Lung (tissue), 12 donors: ENCODE measurements around the gene SGTB. TPM values are rescaled to one million over a fixed set of nuclear protein-coding genes. Genes with fewer than 3 reads are reported as not detected.

Experiments
- ATAC-seq: fragments of 200-7000 bp; cut with Tn5 transposase; one replicate; pipeline ENCODE4 v1.9.1; 2020; ENCODE audit warnings: moderate number of reproducible peaks; ENCODE audit not compliant: insufficient read depth, low FRiP score
- DNase-seq, 3 donors: peaks; one replicate each; pipeline ENCODE4 v3.0.0-alpha.2; 2013 to 2017
- H3K27ac ChIP-seq, 2 donors: one replicate each; pipeline ENCODE4 v1.5.1; 2013; ENCODE audit warnings: mild to moderate bottlenecking in 2 of 2, moderate library complexity in 2 of 2, control low read depth in 1 of 2, inconsistent platforms in 1 of 2, low read depth in 1 of 2, low read length in 1 of 2
- H3K27me3 ChIP-seq, 3 donors: one replicate each; pipeline ENCODE4 v1.5.1; 2013; ENCODE audit warnings: low read length in 2 of 3; ENCODE audit not compliant: control insufficient read depth in 3 of 3, insufficient read depth in 3 of 3
- H3K36me3 ChIP-seq, 4 donors: one replicate each; pipeline ENCODE4 v1.5.1; 2013; ENCODE audit warnings: low read length in 4 of 4, mild to moderate bottlenecking in 1 of 4, moderate library complexity in 1 of 4; ENCODE audit not compliant: control insufficient read depth in 4 of 4, insufficient read depth in 4 of 4
- H3K4me1 ChIP-seq, 5 donors: one replicate each; pipeline ENCODE4 v1.5.1; 2013; ENCODE audit warnings: low read length in 5 of 5, mild to moderate bottlenecking in 2 of 5, moderate library complexity in 1 of 5; ENCODE audit not compliant: control insufficient read depth in 5 of 5, insufficient read depth in 5 of 5
- H3K4me3 ChIP-seq: one replicate; pipeline ENCODE4 v1.5.1; 2013; ENCODE audit warnings: mild to moderate bottlenecking, control low read depth, moderate library complexity
- H3K9ac ChIP-seq, 2 donors: one replicate each; pipeline ENCODE4 v1.5.1; 2013; ENCODE audit warnings: low read length in 2 of 2, control low read depth in 1 of 2; ENCODE audit not compliant: insufficient read depth in 1 of 2
- H3K9me3 ChIP-seq, 4 donors: one replicate each; pipeline ENCODE4 v1.5.1; 2013; ENCODE audit warnings: low read length in 3 of 4, mild to moderate bottlenecking in 1 of 4, moderate library complexity in 1 of 4; ENCODE audit not compliant: control insufficient read depth in 4 of 4, insufficient read depth in 3 of 4
- CTCF ChIP-seq: IDR thresholded peaks from 2 replicates; pipeline ENCODE4 v1.5.1; 2012; ENCODE audit warnings: mild to moderate bottlenecking; ENCODE audit errors: control extremely low read depth, extremely low read depth
- WGBS, 2 donors: extraction: QIAGEN DNeasy Blood & Tissue Kit; methylation state at CpG; one replicate each; pipeline ENCODE4 v1.1.7; 2013; 5-methylcytosine and 5-hydroxymethylcytosine counted together
- polyA plus RNA-seq, 2 donors: library from polyadenylated mRNA; stranded (reverse); fragments of 200-250 nt; gene quantifications; one replicate each; pipeline ENCODE4 v1.2.1, GENCODE V29; 2013
- total RNA-seq, 2 donors: library from RNA; depleted of rRNA in 1 of 2; stranded (reverse); fragments of >200 nt in 1 of 2; gene quantifications; one replicate each; pipeline ENCODE4 v1.2.1, GENCODE V29; 2014 to 2021
- donor health status: control.
- donor health status: control.
- donor health status: Bipolar disorder and iron deficiency.
- donor health status: healthy.
- donor health status: DM: yes; HTN: yes; CAD: no.

The SGTB gene
- total and polyA plus RNA-seq, 4 donors, result 2.5 to 11.1 (median 10.0) TPM

DNA sequence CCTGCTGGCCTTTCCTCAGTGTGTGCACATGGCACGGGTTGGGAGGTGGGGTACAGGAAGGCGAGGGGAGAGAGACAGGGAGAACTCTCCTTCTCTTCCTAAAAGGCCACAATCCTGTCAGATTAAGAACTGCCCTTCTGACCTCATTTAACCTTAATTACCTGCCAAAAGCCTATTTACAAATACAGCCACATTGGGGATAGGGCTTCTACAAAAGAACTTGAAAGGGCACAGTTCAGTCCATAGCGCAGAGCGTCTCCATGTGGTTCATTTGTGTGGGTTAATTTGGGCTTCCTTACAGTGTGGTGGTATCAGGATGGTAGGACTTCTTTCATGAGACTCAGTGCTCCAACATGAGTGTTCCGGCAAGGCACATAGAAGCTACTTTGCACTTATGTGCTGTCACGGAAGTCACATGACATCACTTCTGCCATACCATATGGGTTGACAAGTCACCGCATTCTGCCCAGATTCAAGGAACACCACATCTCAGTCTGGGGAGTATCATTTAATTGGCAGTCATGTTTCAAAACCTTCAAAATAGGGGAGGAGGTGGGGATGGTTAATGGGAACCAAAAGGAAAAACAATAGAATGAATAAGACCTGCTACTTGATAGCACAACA, 46.9 kb upstream of the SGTB start:
- H3K27me3 ChIP-seq, result no peaks in the 10 kb centered on the region
- no peak overlapping the region for H3K27ac ChIP-seq
- no peak for TF ChIP-seq CTCF
- no peak overlapping the region for H3K4me3 ChIP-seq
- peaks cover 0 to 3% (median 0%) of the 10 kb centered on the region in 4 donors for H3K9me3 ChIP-seq
- WGBS, 2 donors, result 94 to 98% methylated on average over 7 of the region's 7 CpGs
- H3K36me3 ChIP-seq, result peaks cover 0 to 4% (median 0%) of the 10 kb centered on the region in 4 donors
- ATAC-seq, result no peak
- no peak overlapping the region for H3K9ac ChIP-seq
- no peaks in the 10 kb centered on the region for H3K4me1 ChIP-seq
- DNase-seq, result no peak

- Histone ChIP-seq H3K9me3 (peaks cover 0 to 3% (median 0%) of the 10 kb centered on the region in 4 donors), H3K27me3 (no peaks in the 10 kb centered on the region), H3K36me3 (peaks cover 0 to 4% (median 0%) of the 10 kb centered on the region in 4 donors), H3K4me1 (no peaks in the 10 kb centered on the region), H3K4me3 (no peak overlapping the region), H3K9ac (no peak overlapping the region), H3K27ac (no peak overlapping the region)
- DNase-seq (no peak), ATAC-seq (no peak)
- no peak for TF ChIP-seq CTCF
- 96 to 99% methylated on average over 1 of the region's 1 CpG for WGBS, 2 donors
These were observed 45.7 kb upstream of the SGTB start for GRCh38 chr5:65767565-65767964.

DNA sequence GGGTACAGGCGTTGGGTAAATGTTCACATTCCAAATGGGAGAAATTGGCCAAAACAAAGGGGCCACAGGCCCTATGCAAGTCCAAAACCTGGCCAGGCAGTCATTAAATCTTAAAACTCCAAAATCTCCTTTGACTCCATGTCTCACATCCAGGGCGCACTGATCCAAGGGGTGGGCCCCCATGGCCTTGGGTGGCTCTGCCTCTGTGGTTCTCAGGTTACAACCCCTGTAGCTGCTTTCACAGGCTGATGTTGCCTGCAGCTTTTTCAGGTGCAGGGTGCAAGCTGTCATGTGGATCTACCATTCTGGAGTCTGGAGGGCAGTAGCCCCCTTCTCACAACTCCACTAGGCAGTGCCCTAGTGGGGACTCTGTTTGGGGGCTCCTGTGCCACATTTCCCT, 44.9 kb upstream of the SGTB start:
- DNase-seq (no peak), ATAC-seq (no peak)
- peaks cover 0 to 3% (median 0%) of the 10 kb centered on the region in 4 donors for H3K9me3 ChIP-seq
- no peaks in the 10 kb centered on the region for H3K4me1 ChIP-seq
- H3K4me3 ChIP-seq, result no peak overlapping the region
- 97 to 98% methylated on average over 2 of the region's 2 CpGs for WGBS, 2 donors
- H3K27ac ChIP-seq, result no peak overlapping the region
- no peak overlapping the region for H3K9ac ChIP-seq
- H3K36me3 ChIP-seq, result peaks cover 0 to 4% (median 0%) of the 10 kb centered on the region in 4 donors
- H3K27me3 ChIP-seq, result no peaks in the 10 kb centered on the region
- no peak for TF ChIP-seq CTCF

DNA sequence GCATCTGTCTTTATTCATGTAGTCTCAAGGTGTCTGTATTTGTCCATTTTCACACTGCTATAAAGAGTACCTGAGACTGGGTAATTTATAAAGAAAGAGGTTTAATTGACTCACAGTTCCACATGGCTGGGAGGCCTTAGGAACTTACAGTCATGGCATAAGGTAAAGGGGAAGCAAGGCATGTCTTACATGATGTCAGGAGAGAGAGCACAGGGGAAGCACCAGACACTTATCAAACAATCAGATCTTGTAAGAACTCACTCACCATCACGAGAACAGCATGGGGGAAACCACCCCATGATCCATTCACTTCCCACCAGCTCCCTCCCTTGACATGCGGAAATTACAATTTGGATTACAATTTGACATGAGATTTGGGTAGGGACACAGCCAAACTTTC, 44.3 kb upstream of the SGTB start:
- no peak for DNase-seq
- peaks cover 0 to under 1% (median 0%) of the 10 kb centered on the region in 5 donors for H3K4me1 ChIP-seq

More for the DNA sequence above, 44.3 kb upstream of the SGTB start:
- Histone ChIP-seq H3K9me3 (peaks cover 0 to 3% (median 0%) of the 10 kb centered on the region in 4 donors), H3K27ac (no peak overlapping the region), H3K4me3 (no peak overlapping the region), H3K27me3 (no peaks in the 10 kb centered on the region), H3K36me3 (peaks cover 0 to 4% (median 0%) of the 10 kb centered on the region in 4 donors), H3K9ac (no peak overlapping the region)
- 54 to 89% methylated on average over 2 of the region's 2 CpGs for WGBS, 2 donors
- TF ChIP-seq CTCF, result no peak
- no peak for ATAC-seq
